OCI-LY7 (cell line): ENCODE data around the gene ZNF335. TPM values are rescaled to one million over a fixed set of nuclear protein-coding genes. Genes with fewer than 3 reads are reported as not detected.

Experiments
- BruUV-seq: library from RNA; stranded (reverse); fragments of 400-500 nt; replicated peaks from 2 replicates; lab custom pipeline; 2021; lab: Mats Ljungman, UMichigan
- CTCF ChIA-PET: fragments of 300-600 bp; sonication (Branson Sonifier 250); formaldehyde crosslinking; loops from one replicate; lab custom pipeline; 2022; ENCODE audit warnings: antibody characterized with exemption; ENCODE audit not compliant: unreplicated experiment; lab: Charles Lee
- POLR2A ChIA-PET: fragments of 300-600 bp; sonication (Branson Sonifier 250); formaldehyde crosslinking; loops from one replicate; lab custom pipeline; 2022; ENCODE audit warnings: antibody characterized with exemption; lab: Charles Lee
- DNase-seq: peaks from one replicate; pipeline ENCODE4 v3.0.0-alpha.2; 2015; ENCODE audit warnings: low spot score
- H2AFZ ChIP-seq: fragments of 200-600 bp; sonication (generic), shearing (Covaris generic); 2 replicates; pipeline ENCODE4 v1.6.1; 2014; ENCODE audit warnings: mild to moderate bottlenecking, antibody characterized with exemption, low read length, moderate library complexity
- H3K27ac ChIP-seq: fragments of 200-600 bp; sonication (generic); 2 replicates; pipeline ENCODE4 v1.5.1; 2014; ENCODE audit warnings: mixed run types, low read depth, mild to moderate bottlenecking, moderate library complexity, low read length, inconsistent platforms; ENCODE audit not compliant: poor library complexity, severe bottlenecking
- H3K36me3 ChIP-seq: fragments of 200-600 bp; sonication (generic); 2 replicates; pipeline ENCODE4 v1.6.1; 2014; ENCODE audit warnings: mild to moderate bottlenecking, antibody characterized with exemption, low read length, moderate library complexity, mixed read lengths; ENCODE audit not compliant: insufficient read depth
- H3K4me1 ChIP-seq: fragments of 200-600 bp; sonication (generic); 2 replicates; pipeline ENCODE4 v1.5.1; 2014; ENCODE audit warnings: mild to moderate bottlenecking, low read length; ENCODE audit not compliant: insufficient read depth, poor library complexity, severe bottlenecking
- H3K4me2 ChIP-seq: fragments of 200-600 bp; sonication (generic); 2 replicates; pipeline ENCODE4 v1.6.1; 2014; ENCODE audit warnings: mild to moderate bottlenecking, low read length
- H3K4me3 ChIP-seq: fragments of 200-600 bp; sonication (generic); 2 replicates; pipeline ENCODE4 v1.5.1; 2014; ENCODE audit warnings: mild to moderate bottlenecking, low read depth, low read length; ENCODE audit not compliant: poor library complexity, severe bottlenecking
- H3K79me2 ChIP-seq: fragments of 200-600 bp; sonication (generic); 2 replicates; pipeline ENCODE4 v1.6.1; 2016; ENCODE audit warnings: low read depth, mild to moderate bottlenecking, low read length, moderate library complexity, mixed read lengths; ENCODE audit not compliant: insufficient read depth
- H3K9me2 ChIP-seq: fragments of 200-600 bp; sonication (generic); 2 replicates; pipeline ENCODE4 v1.6.1; 2016; ENCODE audit warnings: mild to moderate bottlenecking, low read length, mixed read lengths; ENCODE audit not compliant: insufficient read depth
- H3K9me3 ChIP-seq: fragments of 200-600 bp; sonication (generic); 2 replicates; pipeline ENCODE4 v1.6.1; 2014; ENCODE audit warnings: mild to moderate bottlenecking, mixed run types, low read length, mixed read lengths
- H4K20me1 ChIP-seq: fragments of 200-600 bp; sonication (generic); 2 replicates; pipeline ENCODE4 v1.6.1; 2014; ENCODE audit warnings: mild to moderate bottlenecking, antibody characterized with exemption, low read length, moderate library complexity, mixed read lengths; ENCODE audit not compliant: insufficient read depth
- CTCF ChIP-seq: fragments of 200-600 bp; sonication (generic); conservative IDR thresholded peaks from 2 replicates; pipeline ENCODE4 v1.5.1; 2014; ENCODE audit warnings: mild to moderate bottlenecking, antibody characterized with exemption, low read length, moderate library complexity, mixed read lengths
- EZH2phosphoT487 ChIP-seq: fragments of 200-600 bp; sonication (generic); IDR thresholded peaks from 2 replicates; pipeline ENCODE4 v1.6.1; 2018; ENCODE audit warnings: low read depth, borderline replicate concordance, mild to moderate bottlenecking, mixed run types, antibody characterized with exemption, low read length, moderate library complexity, mixed read lengths
- intact Hi-C: fragments of 100-400 bp; cut with micrococcal nuclease; formaldehyde crosslinking; loops from one replicate; pipeline ENCODE4 v1.10.0; 2022; ENCODE audit not compliant: unreplicated experiment
- total RNA-seq, 2 experiments: library from RNA; depleted of rRNA in 1 of 2; stranded (reverse); fragments of >200 nt in 1 of 2; shearing (Covaris generic) in 1 of 2; gene quantifications; 2 replicates each; pipeline ENCODE4 v1.2.3, GENCODE V29; 2014 to 2022

The ZNF335 gene
- total RNA-seq, 2 experiments from 2014 or later: 21.0 to 28.4 TPM

- no peaks in the 10 kb centered on the region for H3K79me2 ChIP-seq
- no TSS peak for BruUV-seq
- no peak overlapping the region for H3K4me2 ChIP-seq
- H3K4me3 ChIP-seq: no peak overlapping the region
- intact Hi-C loops: no loop called here
- H3K4me1 ChIP-seq: peaks cover 9% of the 10 kb centered on the region
- ChIA-PET CTCF (interaction anchor here (0.6 to 1.5 kb wide), 2 partner anchors 12 to 593 kb away, joined by 3 read pairs; no protein-coding TSS in a partner anchor), POLR2A (interaction anchor here (1.5 kb wide), 1 partner anchor 407 kb away, joined by 3 read pairs; no protein-coding TSS in a partner anchor)
- H4K20me1 ChIP-seq: no peaks in the 10 kb centered on the region
- no peaks in the 10 kb centered on the region for H3K9me2 ChIP-seq
- no peaks in the 10 kb centered on the region for H3K9me3 ChIP-seq
- H3K27ac ChIP-seq: no peak overlapping the region
- DNase-seq: no peak
- H3K36me3 ChIP-seq: no peaks in the 10 kb centered on the region
- no peak overlapping the region for H2AFZ ChIP-seq
- TF ChIP-seq EZH2phosphoT487 (no peak), CTCF (no peak)
These were observed 27.7 kb upstream of the ZNF335 start for GRCh38 chr20:45999557-46000261.

- H3K36me3 ChIP-seq: no peaks in the 10 kb centered on the region
- H3K4me1 ChIP-seq: no peaks in the 10 kb centered on the region
- H3K9me2 ChIP-seq: no peaks in the 10 kb centered on the region
- POLR2A ChIA-PET: interaction anchor here (1.5 kb wide), 1 partner anchor 408 kb away, joined by 3 read pairs; no protein-coding TSS in a partner anchor
- no peak overlapping the region for H3K4me2 ChIP-seq
- no TSS peak for BruUV-seq
- intact Hi-C loops: no loop called here
- no peak overlapping the region for H3K27ac ChIP-seq
- CTCF ChIA-PET: no interaction called here
- TF ChIP-seq EZH2phosphoT487: no peak
- no peak for TF ChIP-seq CTCF
- DNase-seq: peak; percentile 14
- H3K79me2 ChIP-seq: no peaks in the 10 kb centered on the region
- H3K9me3 ChIP-seq: no peaks in the 10 kb centered on the region
- no peaks in the 10 kb centered on the region for H4K20me1 ChIP-seq
- H2AFZ ChIP-seq: no peak overlapping the region
- H3K4me3 ChIP-seq: no peak overlapping the region
These were observed 26.8 kb upstream of the ZNF335 start for GRCh38 chr20:45998761-45999160.

- intact Hi-C loops: no loop called here
- ChIA-PET POLR2A (interaction anchor here (1.5 to 1.6 kb wide), 2 partner anchors 97 to 409 kb away, joined by 3 read pairs; no protein-coding TSS in a partner anchor), CTCF (no interaction called here)
- no TSS peak for BruUV-seq
- Histone ChIP-seq H3K36me3 (no peaks in the 10 kb centered on the region), H3K4me1 (no peaks in the 10 kb centered on the region), H4K20me1 (no peaks in the 10 kb centered on the region), H3K4me3 (no peak overlapping the region), H3K4me2 (no peak overlapping the region), H2AFZ (no peak overlapping the region), H3K9me3 (no peaks in the 10 kb centered on the region), H3K79me2 (no peaks in the 10 kb centered on the region), H3K9me2 (no peaks in the 10 kb centered on the region), H3K27ac (no peak overlapping the region)
- no peak for DNase-seq
- TF ChIP-seq CTCF (no peak), EZH2phosphoT487 (no peak)
These were observed 26.3 kb upstream of the ZNF335 start for GRCh38 chr20:45998337-45998736.
